ENCODE results near the gene IL17RA. TPM values are rescaled to one million over a fixed set of nuclear protein-coding genes. Genes with fewer than 3 reads are reported as not detected.

IL17RA gene
- total and polyA plus RNA-seq, 2 experiments from 2014 or later = 3.2 to 9.6 TPM

DNA sequence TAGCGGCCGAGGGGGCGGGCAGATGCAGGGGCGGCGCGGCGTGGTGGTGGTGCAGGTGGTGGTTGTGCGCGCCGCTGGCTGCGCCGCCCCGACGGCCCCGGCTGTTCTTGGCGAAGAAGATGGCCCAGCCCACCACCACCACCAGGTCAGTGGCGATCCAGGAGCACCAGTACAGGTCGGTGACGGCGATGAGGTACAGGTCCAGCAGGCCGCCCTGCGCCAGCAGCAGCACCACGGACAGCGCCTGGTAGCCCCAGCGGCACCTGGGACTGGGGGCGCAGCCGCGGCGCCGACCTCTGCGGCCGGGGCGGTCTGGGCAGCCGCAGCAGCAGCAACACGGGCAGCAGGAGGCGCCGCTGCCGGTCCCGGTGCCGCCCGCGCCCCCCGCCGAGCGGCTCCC lies 35.5 kb downstream of the IL17RA start:
- Histone ChIP-seq H3F3A (replicated peaks; ENCODE audit: low read depth) (peaks cover 15% of the 10 kb centered on the region; the same call in 1 of the 2 replicates), H3K27me3 (ENCODE audit: insufficient read depth) (peaks cover 10% of the 10 kb centered on the region; the same call in 1 of the 2 replicates), H3K36me3 (ENCODE audit: insufficient read depth) (no peaks in the 10 kb centered on the region), H2AFZ (no peak overlapping the region), H3K4me2 (peak overlapping the region; percentile 84; the same call in 1 of the 2 replicates), H3K4me3 (peak overlapping the region; percentile 75; the same call in 1 of the 2 replicates), H3K27ac (ENCODE audit: low read depth) (no peak overlapping the region), H3K79me2 (replicated peaks; ENCODE audit: insufficient read depth) (no peaks in the 10 kb centered on the region), H4K20me1 (replicated peaks; ENCODE audit: insufficient read depth) (0 out of 2 replicates have a peak, but pooled peaks cover 3% of the 10 kb centered on the region), H3K9me2 (ENCODE audit: insufficient read depth) (no peaks in the 10 kb centered on the region), H3K4me1 (ENCODE audit: insufficient read depth) (peaks cover 24% of the 10 kb centered on the region)
- DNase-seq (ENCODE audit: low spot score) (peak; percentile 92), ATAC-seq (peak; percentile 41)
- Mint-ChIP-seq H3K36me3 (ENCODE audit: low read depth) (no peaks in the 10 kb centered on the region), H3K4me1 (peaks cover 30% of the 10 kb centered on the region), H3K27ac (no peak overlapping the region), H3K27me3 (ENCODE audit: insufficient read depth, low read depth, poor library complexity) (peaks cover 18% of the 10 kb centered on the region), H3K9me3 (no peaks in the 10 kb centered on the region; the same call in 2 of the 3 replicates), H3K4me3 (peak overlapping the region; percentile 46; the same call in 2 of the 3 replicates)
- TF ChIP-seq ZNF114 (CRISPR knock-in tag; IDR thresholded peaks at IDR 0.05) = no peak
- TF ChIP-seq, protein P1, sequence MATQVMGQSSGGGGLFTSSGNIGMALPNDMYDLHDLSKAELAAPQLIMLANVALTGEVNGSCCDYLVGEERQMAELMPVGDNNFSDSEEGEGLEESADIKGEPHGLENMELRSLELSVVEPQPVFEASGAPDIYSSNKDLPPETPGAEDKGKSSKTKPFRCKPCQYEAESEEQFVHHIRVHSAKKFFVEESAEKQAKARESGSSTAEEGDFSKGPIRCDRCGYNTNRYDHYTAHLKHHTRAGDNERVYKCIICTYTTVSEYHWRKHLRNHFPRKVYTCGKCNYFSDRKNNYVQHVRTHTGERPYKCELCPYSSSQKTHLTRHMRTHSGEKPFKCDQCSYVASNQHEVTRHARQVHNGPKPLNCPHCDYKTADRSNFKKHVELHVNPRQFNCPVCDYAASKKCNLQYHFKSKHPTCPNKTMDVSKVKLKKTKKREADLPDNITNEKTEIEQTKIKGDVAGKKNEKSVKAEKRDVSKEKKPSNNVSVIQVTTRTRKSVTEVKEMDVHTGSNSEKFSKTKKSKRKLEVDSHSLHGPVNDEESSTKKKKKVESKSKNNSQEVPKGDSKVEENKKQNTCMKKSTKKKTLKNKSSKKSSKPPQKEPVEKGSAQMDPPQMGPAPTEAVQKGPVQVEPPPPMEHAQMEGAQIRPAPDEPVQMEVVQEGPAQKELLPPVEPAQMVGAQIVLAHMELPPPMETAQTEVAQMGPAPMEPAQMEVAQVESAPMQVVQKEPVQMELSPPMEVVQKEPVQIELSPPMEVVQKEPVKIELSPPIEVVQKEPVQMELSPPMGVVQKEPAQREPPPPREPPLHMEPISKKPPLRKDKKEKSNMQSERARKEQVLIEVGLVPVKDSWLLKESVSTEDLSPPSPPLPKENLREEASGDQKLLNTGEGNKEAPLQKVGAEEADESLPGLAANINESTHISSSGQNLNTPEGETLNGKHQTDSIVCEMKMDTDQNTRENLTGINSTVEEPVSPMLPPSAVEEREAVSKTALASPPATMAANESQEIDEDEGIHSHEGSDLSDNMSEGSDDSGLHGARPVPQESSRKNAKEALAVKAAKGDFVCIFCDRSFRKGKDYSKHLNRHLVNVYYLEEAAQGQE (IDR thresholded peaks at IDR 0.05; ENCODE audit: unreplicated experiment) = peak; percentile 98
- TF ChIP-seq, protein P2, sequence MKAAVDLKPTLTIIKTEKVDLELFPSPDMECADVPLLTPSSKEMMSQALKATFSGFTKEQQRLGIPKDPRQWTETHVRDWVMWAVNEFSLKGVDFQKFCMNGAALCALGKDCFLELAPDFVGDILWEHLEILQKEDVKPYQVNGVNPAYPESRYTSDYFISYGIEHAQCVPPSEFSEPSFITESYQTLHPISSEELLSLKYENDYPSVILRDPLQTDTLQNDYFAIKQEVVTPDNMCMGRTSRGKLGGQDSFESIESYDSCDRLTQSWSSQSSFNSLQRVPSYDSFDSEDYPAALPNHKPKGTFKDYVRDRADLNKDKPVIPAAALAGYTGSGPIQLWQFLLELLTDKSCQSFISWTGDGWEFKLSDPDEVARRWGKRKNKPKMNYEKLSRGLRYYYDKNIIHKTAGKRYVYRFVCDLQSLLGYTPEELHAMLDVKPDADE (IDR thresholded peaks at IDR 0.05) = no peak
- no peak for TF ChIP-seq EZH2phosphoT487 (IDR thresholded peaks at IDR 0.05; ENCODE audit: unreplicated experiment)
- TF ChIP-seq NANOG (IDR thresholded peaks at IDR 0.05; ENCODE audit: borderline replicate concordance) = no peak
- TF ChIP-seq STAT1 (IDR thresholded peaks at IDR 0.05; ENCODE audit: unreplicated experiment) = no peak
- peak; percentile 57; the same call in 1 of the 2 replicates for TF ChIP-seq CREB1 (CRISPR knock-in tag; IDR thresholded peaks at IDR 0.05; ENCODE audit: low read depth)
- no peak for TF ChIP-seq ZNF331 (CRISPR knock-in tag; IDR thresholded peaks at IDR 0.05; ENCODE audit: low read depth)

DNA sequence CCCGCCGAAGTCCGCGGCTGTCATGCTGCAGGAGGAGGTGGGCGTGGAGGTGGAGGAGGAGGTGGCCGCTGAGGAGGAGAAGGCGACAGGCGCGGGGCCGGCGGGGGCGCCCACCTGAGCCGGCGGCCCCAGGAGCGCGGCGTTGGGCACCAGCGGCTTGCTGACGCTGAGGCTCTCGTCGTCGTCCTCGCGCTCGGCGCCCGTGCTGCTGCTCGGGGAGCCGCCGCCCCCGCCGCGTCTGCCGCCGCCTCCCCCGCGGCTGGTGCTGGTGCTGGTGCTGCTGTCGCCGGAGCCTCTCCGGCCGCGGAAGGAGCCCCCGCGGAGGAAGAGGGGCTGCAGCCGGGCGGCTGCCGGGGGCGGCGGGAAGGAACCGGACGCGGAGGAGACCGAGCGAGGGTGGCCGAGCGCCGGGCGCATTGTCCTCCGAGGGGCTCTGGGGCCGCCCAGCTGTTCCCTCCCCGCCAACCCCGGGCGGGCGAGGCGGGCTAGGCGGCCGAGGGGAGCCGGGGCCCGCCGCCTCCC lies 36.0 kb downstream of the IL17RA start:
- H3K4me1 Mint-ChIP-seq = peaks cover 30% of the 10 kb centered on the region
- H3K9me3 Mint-ChIP-seq = no peaks in the 10 kb centered on the region; the same call in 2 of the 3 replicates
- H3K4me3 Mint-ChIP-seq = peak overlapping the region; percentile 82; the same call in 2 of the 3 replicates
- Histone ChIP-seq H3K27ac (ENCODE audit: low read depth) (no peak overlapping the region), H4K20me1 (replicated peaks; ENCODE audit: insufficient read depth) (0 out of 2 replicates have a peak, but pooled peaks cover 3% of the 10 kb centered on the region), H3K36me3 (ENCODE audit: insufficient read depth) (no peaks in the 10 kb centered on the region), H3K79me2 (replicated peaks; ENCODE audit: insufficient read depth) (no peaks in the 10 kb centered on the region), H3K27me3 (ENCODE audit: insufficient read depth) (peaks cover 10% of the 10 kb centered on the region; the same call in 1 of the 2 replicates), H3F3A (replicated peaks; ENCODE audit: low read depth) (peaks cover 15% of the 10 kb centered on the region; the same call in 1 of the 2 replicates), H3K4me2 (peak overlapping the region; percentile 84), H3K9me2 (ENCODE audit: insufficient read depth) (no peaks in the 10 kb centered on the region), H2AFZ (peak overlapping the region; percentile 63; the same call in 1 of the 2 replicates), H3K4me3 (peak overlapping the region; percentile 75), H3K4me1 (ENCODE audit: insufficient read depth) (peaks cover 24% of the 10 kb centered on the region)
- ATAC-seq (no peak; the same call in 2 of the 3 replicates), DNase-seq (ENCODE audit: low spot score) (peak; percentile 39)
- no peak overlapping the region for H3K27ac Mint-ChIP-seq
- H3K27me3 Mint-ChIP-seq (ENCODE audit: insufficient read depth, low read depth, poor library complexity) = peaks cover 18% of the 10 kb centered on the region
- no peaks in the 10 kb centered on the region for H3K36me3 Mint-ChIP-seq (ENCODE audit: low read depth)
- TF ChIP-seq, protein P1 (IDR thresholded peaks at IDR 0.05; ENCODE audit: unreplicated experiment) = no peak
- TF ChIP-seq EZH2phosphoT487 (IDR thresholded peaks at IDR 0.05; ENCODE audit: unreplicated experiment) = no peak
- no peak for TF ChIP-seq CREB1 (CRISPR knock-in tag; IDR thresholded peaks at IDR 0.05; ENCODE audit: low read depth)
- TF ChIP-seq ZNF331 (CRISPR knock-in tag; IDR thresholded peaks at IDR 0.05; ENCODE audit: low read depth) = no peak
- no peak for TF ChIP-seq EZH2 (IDR thresholded peaks at IDR 0.05; ENCODE audit: low read depth, unreplicated experiment)
- no peak for TF ChIP-seq JUNB (IDR thresholded peaks at IDR 0.05; ENCODE audit: unreplicated experiment)
- TF ChIP-seq, protein P2 (IDR thresholded peaks at IDR 0.05) = no peak
- no peak for TF ChIP-seq ZNF114 (CRISPR knock-in tag; IDR thresholded peaks at IDR 0.05)
- no peak for TF ChIP-seq POLR2AphosphoS5 (IDR thresholded peaks at IDR 0.05; ENCODE audit: low read depth)
